GM19438 (cell line): Measurements from ENCODE around the gene GALNT11.
A peak's percentile ranks its signal among the peaks of the same experiment; 100 is the strongest.

Experiments
- ATAC-seq: cut with Tn5 transposase; IDR thresholded peaks from one replicate; pipeline ENCODE4 v1.9.1; 2021; ENCODE audit warnings: low read depth; ENCODE audit not compliant: unreplicated experiment

The GALNT11 gene

GRCh38 chr7:152140560-152140959 lies 115.1 kb downstream of the GALNT11 start:
- no peak for ATAC-seq

- ATAC-seq, result no peak
Measured at GRCh38 chr7:152142976-152143595, 117.6 kb downstream of the GALNT11 start.

GRCh38 chr7:152144557-152145245 lies 119.2 kb downstream of the GALNT11 start:
- ATAC-seq, result no peak

GRCh38 chr7:152145853-152146466 lies 120.5 kb downstream of the GALNT11 start:
- no peak for ATAC-seq

GRCh38 chr7:152148706-152149105 lies 123.2 kb downstream of the GALNT11 start:
- no peak for ATAC-seq

- no peak for ATAC-seq
Measured at GRCh38 chr7:152149363-152149762, 123.9 kb downstream of the GALNT11 start.

- no peak for ATAC-seq
Measured at GRCh38 chr7:152152267-152152666, 126.8 kb downstream of the GALNT11 start.

GRCh38 chr7:152158801-152159587 lies 133.5 kb downstream of the GALNT11 start:
- ATAC-seq, result peak; percentile 94

GRCh38 chr7:152161171-152161570 lies 135.7 kb downstream of the GALNT11 start:
- no peak for ATAC-seq

- ATAC-seq, result no peak
Measured at GRCh38 chr7:152162287-152162686, 136.8 kb downstream of the GALNT11 start.
